Measurements from ENCODE around the gene VANGL1.

DNA sequence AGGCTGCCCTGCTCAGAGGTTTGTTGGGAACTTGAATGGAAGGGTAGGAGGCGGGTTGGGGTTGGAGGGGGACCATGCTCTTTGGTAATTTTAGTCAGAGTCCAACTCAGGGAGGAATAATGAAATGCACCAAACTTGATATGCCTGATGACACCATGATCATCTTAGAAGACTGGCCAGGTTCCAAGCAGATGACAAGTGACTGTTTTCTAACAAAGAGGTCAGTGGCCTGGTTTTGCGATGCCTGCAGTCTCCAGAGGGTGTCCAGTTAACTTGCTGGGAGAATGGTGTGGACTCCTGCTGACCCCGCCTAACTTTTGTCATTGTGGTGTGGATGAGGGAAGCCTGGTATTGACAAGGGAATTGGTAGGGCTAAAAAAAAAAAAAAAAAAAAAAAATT lies 12.4 kb downstream of the VANGL1 start:
- TF ChIP-seq POLR2A (IDR thresholded peaks at IDR 0.05; ENCODE audit: low read depth, low read length) (no peak), POLR2AphosphoS5 (IDR thresholded peaks at IDR 0.05; ENCODE audit: low read depth, low read length) (no peak), PAX5 (IDR thresholded peaks at IDR 0.05; ENCODE audit: insufficient read depth, low read length, severe bottlenecking) (no peak), TAF1 (IDR thresholded peaks at IDR 0.05; ENCODE audit: low read depth, low read length) (no peak), SPI1 (IDR thresholded peaks at IDR 0.05; ENCODE audit: low read depth, low read length) (no peak), POU2F2 (IDR thresholded peaks at IDR 0.05; ENCODE audit: low read depth, low read length) (no peak)

Measured in GM12891 (cell line).